HG02588 (cell line): ENCODE measurements around the gene TFCP2L1.
A peak's percentile ranks its signal among the peaks of the same experiment; 100 is the strongest.
"Not testable (repeated sequence)": the region's sequence is repeated elsewhere in the genome, so short reads cannot be mapped to it uniquely, and the experiment has no call there.

Source experiments
- ATAC-seq: cut with Tn5 transposase; IDR thresholded peaks from one replicate; pipeline ENCODE4 v1.9.1; 2021; ENCODE audit warnings: mild to moderate bottlenecking, moderate library complexity; ENCODE audit not compliant: unreplicated experiment

TFCP2L1 gene

GRCh38 chr2:121284463-121285449 lies at the start of gene TFCP2L1:
TFCP2L1 (minus strand) TSS chr2:121285202; CDS start chr2:121285109, 93 bp downstream.
- ATAC-seq = peak; percentile 46

GRCh38 chr2:121333834-121334558 lies 49.0 kb upstream of the TFCP2L1 start:
- ATAC-seq = peak; percentile 75

- ATAC-seq = no peak
Observed at GRCh38 chr2:121333231-121333630, 48.2 kb upstream of the TFCP2L1 start.

DNA sequence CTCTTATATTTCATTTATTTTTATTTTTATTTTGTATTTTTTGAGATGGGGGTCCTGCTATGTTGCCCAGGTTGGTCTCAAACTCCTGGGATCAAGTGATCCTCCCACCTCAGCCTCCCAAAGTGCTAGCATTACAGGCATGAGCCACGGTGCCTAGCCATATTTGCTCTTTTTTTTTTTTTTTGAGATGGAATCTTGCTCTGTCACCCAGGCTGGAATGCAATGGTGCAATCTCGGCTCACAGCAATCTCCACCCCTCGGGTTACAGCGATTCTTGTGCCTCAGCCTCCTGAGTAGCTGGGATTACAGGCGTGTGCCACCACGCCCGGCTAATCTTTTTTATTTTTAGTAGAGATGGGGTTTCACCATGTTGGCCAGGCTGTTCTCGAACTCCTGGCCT lies 46.3 kb upstream of the TFCP2L1 start:
- not testable (repeated sequence) for ATAC-seq

GRCh38 chr2:121330921-121331320 lies 45.9 kb upstream of the TFCP2L1 start:
- ATAC-seq = no peak

GRCh38 chr2:121329786-121330185 lies 44.8 kb upstream of the TFCP2L1 start:
- ATAC-seq = no peak

- ATAC-seq = no peak
Observed at GRCh38 chr2:121326628-121327027, 41.6 kb upstream of the TFCP2L1 start.

GRCh38 chr2:121324601-121325000 lies 39.6 kb upstream of the TFCP2L1 start:
- no peak for ATAC-seq

GRCh38 chr2:121321476-121321875 lies 36.5 kb upstream of the TFCP2L1 start:
- ATAC-seq = no peak

GRCh38 chr2:121319941-121320340 lies 34.9 kb upstream of the TFCP2L1 start:
- ATAC-seq = no peak

DNA sequence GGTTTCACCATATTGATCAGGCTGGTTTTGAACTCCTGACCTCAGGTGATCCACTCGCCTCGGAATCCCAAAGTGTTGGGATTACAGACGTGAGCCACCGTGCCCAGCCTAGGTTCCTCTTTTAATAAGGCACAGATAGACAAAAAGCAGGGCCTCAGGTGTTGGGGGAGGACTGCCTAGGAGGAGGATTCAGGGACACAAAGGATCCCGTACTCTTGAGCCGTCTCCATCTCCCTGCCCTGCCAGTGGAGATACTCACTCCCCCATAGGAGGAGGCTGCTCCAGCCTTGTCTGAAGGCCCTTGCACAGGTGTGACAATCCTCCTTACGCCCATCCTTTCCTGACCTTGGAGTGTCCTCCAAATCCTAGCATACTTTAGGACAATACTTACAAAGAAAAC lies 32.0 kb upstream of the TFCP2L1 start:
- ATAC-seq = no peak

- not testable (repeated sequence) for ATAC-seq
Observed at GRCh38 chr2:121313701-121314100, 28.7 kb upstream of the TFCP2L1 start.

- peak; percentile 53 for ATAC-seq
Observed at GRCh38 chr2:121309801-121310200, 24.8 kb upstream of the TFCP2L1 start.

DNA sequence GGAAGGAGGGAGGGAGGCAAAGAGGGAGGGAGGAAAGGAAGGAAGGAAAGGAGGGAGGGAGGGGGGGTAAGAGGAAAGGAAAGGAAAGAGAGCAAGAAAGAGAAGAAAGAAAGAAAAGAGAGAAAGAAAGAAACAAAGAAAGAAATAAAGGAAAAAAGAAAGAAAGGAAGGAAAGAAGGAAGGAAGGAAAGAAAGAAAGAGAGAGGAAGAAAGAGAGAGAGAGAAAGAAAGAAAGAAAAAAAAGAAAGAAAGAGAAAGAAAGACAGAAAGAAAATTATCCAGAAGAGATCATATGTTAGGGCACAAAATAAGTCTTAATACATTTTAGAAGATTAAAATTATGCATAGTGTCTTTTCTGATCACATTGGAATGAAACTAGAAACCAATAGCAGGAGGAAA lies 24.3 kb upstream of the TFCP2L1 start:
- ATAC-seq = no peak

DNA sequence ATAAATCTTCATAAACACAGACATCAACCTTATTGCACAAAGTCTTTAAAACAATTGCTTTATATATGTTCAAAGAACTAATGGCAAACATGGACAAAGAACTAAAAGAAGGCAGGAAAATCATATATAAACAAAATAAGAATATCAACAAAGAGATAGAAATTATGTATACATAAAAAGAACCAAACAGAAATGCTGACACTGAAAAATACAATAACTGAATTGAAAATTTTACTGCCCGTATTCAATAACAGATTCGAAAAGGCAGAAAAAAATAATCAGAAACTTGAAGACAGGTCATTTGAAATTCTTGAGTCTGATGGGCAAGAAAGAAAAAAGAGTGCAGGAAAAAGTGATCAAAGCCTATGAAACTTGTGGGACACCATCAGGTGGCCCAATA lies 22.0 kb upstream of the TFCP2L1 start:
- no peak for ATAC-seq

DNA sequence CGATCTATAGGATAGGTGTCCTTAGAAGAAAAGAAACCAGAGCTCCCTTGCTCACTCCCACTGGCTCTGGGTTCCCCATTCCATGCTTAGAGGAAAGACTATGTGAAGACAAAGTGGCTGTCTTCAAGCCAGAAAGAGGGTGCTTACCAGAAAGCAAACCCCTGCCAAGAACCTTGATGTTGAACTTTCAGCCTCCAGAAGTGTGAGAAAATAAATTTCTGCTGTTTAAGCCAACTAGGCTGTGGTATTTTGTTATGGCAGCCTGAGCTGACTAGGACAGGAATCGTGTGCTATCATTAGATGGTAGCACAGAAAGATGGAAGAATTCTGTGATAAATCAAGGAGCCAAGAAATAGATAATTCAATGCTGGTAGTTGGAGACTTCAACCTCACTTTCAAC lies 19.9 kb upstream of the TFCP2L1 start:
- ATAC-seq = no peak

DNA sequence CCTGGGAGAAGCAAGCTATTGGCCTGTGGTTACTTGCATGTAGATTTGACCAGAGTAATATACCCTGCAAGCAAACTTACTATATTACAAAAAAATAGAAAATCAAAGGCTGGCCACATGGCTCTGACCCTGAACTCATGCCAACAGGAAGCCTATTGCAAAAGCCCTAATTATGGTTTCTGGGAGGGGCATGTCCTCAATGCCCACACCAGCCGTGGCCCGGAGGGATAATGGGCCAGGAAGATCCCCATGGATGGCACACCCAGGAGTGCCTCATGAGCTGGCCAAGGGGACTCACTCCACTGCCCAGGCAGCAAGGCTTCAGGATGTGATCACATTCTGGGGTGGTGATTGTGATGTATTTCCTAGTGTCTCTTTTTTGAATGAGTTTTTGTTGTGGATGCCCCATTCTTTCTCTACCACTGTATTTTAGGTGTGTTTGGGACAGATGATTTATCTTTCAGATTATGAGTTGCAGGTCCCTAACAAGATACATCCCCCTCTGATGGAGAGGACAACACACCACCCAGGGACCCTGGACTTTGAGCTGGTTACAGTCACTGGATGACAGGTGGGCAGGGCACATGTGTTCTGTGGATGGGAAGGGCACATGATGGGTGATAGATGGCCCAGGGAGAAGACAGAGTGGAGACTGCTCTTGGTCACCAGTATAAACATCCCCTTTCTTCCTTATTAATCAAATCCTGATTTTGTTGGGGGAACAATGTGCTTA lies 18.7 kb upstream of the TFCP2L1 start:
- ATAC-seq = no peak

GRCh38 chr2:121301190-121301589 lies 16.2 kb upstream of the TFCP2L1 start:
- not testable (repeated sequence) for ATAC-seq

- no peak for ATAC-seq
Observed at GRCh38 chr2:121298476-121298875, 13.5 kb upstream of the TFCP2L1 start.

GRCh38 chr2:121297866-121298265 lies 12.9 kb upstream of the TFCP2L1 start:
- ATAC-seq = not testable (repeated sequence)

GRCh38 chr2:121297217-121297830 lies 12.3 kb upstream of the TFCP2L1 start:
- no peak for ATAC-seq
